ENCODE measurements around the gene MTA1.
A peak's percentile ranks its signal among the peaks of the same experiment; 100 is the strongest.

MTA1 gene

GRCh38 chr14:105471297-105471821 lies 51.7 kb downstream of the MTA1 start:
- TF ChIP-seq POLR2AphosphoS5 (IDR thresholded peaks at IDR 0.05; ENCODE audit: low read depth, low read length) (no peak), SIN3A (IDR thresholded peaks at IDR 0.05; ENCODE audit: borderline replicate concordance, insufficient read depth, low read length) (no peak), REST (IDR thresholded peaks at IDR 0.05; ENCODE audit: insufficient read depth in 1 of 2, low read depth in 2 of 2, low read length in 2 of 2) (no peak), FOXP2 (optimal IDR thresholded peaks at IDR 0.05; ENCODE audit: borderline replicate concordance, extremely low read depth, extremely low read length, insufficient read depth) (no peak), TAF1 (IDR thresholded peaks at IDR 0.05; ENCODE audit: borderline replicate concordance, insufficient read depth, low read length) (no peak)

- no peak for TF ChIP-seq POLR2AphosphoS5 (IDR thresholded peaks at IDR 0.05; ENCODE audit: low read depth, low read length)
- no peak for TF ChIP-seq TAF1 (IDR thresholded peaks at IDR 0.05; ENCODE audit: borderline replicate concordance, insufficient read depth, low read length)
These were observed 52.3 kb downstream of the MTA1 start for GRCh38 chr14:105471823-105472485.

- TF ChIP-seq FOXP2 (optimal IDR thresholded peaks at IDR 0.05; ENCODE audit: borderline replicate concordance, extremely low read depth, extremely low read length, insufficient read depth) (no peak), REST (IDR thresholded peaks at IDR 0.05; ENCODE audit: insufficient read depth in 1 of 2, low read depth in 2 of 2, low read length in 2 of 2) (no peak), SIN3A (IDR thresholded peaks at IDR 0.05; ENCODE audit: borderline replicate concordance, insufficient read depth, low read length) (no peak), POLR2AphosphoS5 (IDR thresholded peaks at IDR 0.05; ENCODE audit: low read depth, low read length) (no peak), TAF1 (IDR thresholded peaks at IDR 0.05; ENCODE audit: borderline replicate concordance, insufficient read depth, low read length) (no peak)
These were observed 52.9 kb downstream of the MTA1 start for GRCh38 chr14:105472486-105472991.

- TF ChIP-seq FOXP2 (optimal IDR thresholded peaks at IDR 0.05; ENCODE audit: borderline replicate concordance, extremely low read depth, extremely low read length, insufficient read depth): no peak
- no peak for TF ChIP-seq POLR2AphosphoS5 (IDR thresholded peaks at IDR 0.05; ENCODE audit: low read depth, low read length)
- TF ChIP-seq TAF1 (IDR thresholded peaks at IDR 0.05; ENCODE audit: borderline replicate concordance, insufficient read depth, low read length): no peak
- no peak for TF ChIP-seq SIN3A (IDR thresholded peaks at IDR 0.05; ENCODE audit: borderline replicate concordance, insufficient read depth, low read length)
- no peak for TF ChIP-seq REST (IDR thresholded peaks at IDR 0.05; ENCODE audit: insufficient read depth in 1 of 2, low read depth in 2 of 2, low read length in 2 of 2)
These were observed 53.5 kb downstream of the MTA1 start for GRCh38 chr14:105473033-105473676.

GRCh38 chr14:105473677-105474482 lies 54.3 kb downstream of the MTA1 start:
- TF ChIP-seq SIN3A (IDR thresholded peaks at IDR 0.05; ENCODE audit: borderline replicate concordance, insufficient read depth, low read length): no peak
- TF ChIP-seq REST (IDR thresholded peaks at IDR 0.05; ENCODE audit: insufficient read depth in 1 of 2, low read depth in 2 of 2, low read length in 2 of 2): peak; percentile 69 to 87; a peak in 3 of 4 replicates
- no peak for TF ChIP-seq TAF1 (IDR thresholded peaks at IDR 0.05; ENCODE audit: borderline replicate concordance, insufficient read depth, low read length)
- no peak for TF ChIP-seq FOXP2 (optimal IDR thresholded peaks at IDR 0.05; ENCODE audit: borderline replicate concordance, extremely low read depth, extremely low read length, insufficient read depth)
- TF ChIP-seq POLR2AphosphoS5 (IDR thresholded peaks at IDR 0.05; ENCODE audit: low read depth, low read length): no peak

Measured in PFSK-1 (cell line).